ENCODE results near the gene RPRML. TPM values are rescaled to one million over a fixed set of nuclear protein-coding genes. Genes with fewer than 3 reads are reported as not detected.
A peak's percentile ranks its signal among the peaks of the same experiment; 100 is the strongest.

RPRML gene
- total and polyA plus RNA-seq, 2 donors from 2014 or later, result not detected

- Histone ChIP-seq H3K27ac (ENCODE audit: low read depth in 2 of 2, low read length in 2 of 2) (no peak overlapping the region), H3K27me3 (ENCODE audit: control insufficient read depth, insufficient read depth, low read length) (no peaks in the 10 kb centered on the region), H3K4me3 (ENCODE audit: low read length in 3 of 3) (no peak overlapping the region), H3K9ac (ENCODE audit: low read length in 3 of 3) (no peak overlapping the region), H3K36me3 (ENCODE audit: control insufficient read depth in 2 of 3, insufficient read depth in 3 of 3, low read length in 3 of 3) (no peaks in the 10 kb centered on the region), H3K9me3 (ENCODE audit: control insufficient read depth in 2 of 3, insufficient read depth in 1 of 3, low read length in 3 of 3) (no peaks in the 10 kb centered on the region), H3K4me1 (ENCODE audit: control insufficient read depth in 2 of 3, insufficient read depth in 2 of 3, low read depth in 1 of 3, low read length in 3 of 3) (no peaks in the 10 kb centered on the region)
- intact Hi-C loops (cut with DNase I), result no loop called here
- FAIRE-seq, result no peak
- TF ChIP-seq CTCF (IDR thresholded peaks at IDR 0.05; ENCODE audit: borderline replicate concordance, extremely low read depth, insufficient read depth), result no peak
- DNase-seq, result peak in 1 of 5 donors; percentile 26
These were observed 10.7 kb downstream of the RPRML start for GRCh38 chr17:46968224-46968834.

- intact Hi-C loops (cut with DNase I), result no loop called here
- FAIRE-seq (no peak), DNase-seq (peak in 4 of 5 donors; percentile 18 to 60 (median 52))
- Histone ChIP-seq H3K27me3 (ENCODE audit: control insufficient read depth, insufficient read depth, low read length) (no peaks in the 10 kb centered on the region), H3K9me3 (ENCODE audit: control insufficient read depth in 2 of 3, insufficient read depth in 1 of 3, low read length in 3 of 3) (no peaks in the 10 kb centered on the region), H3K4me3 (ENCODE audit: low read length in 3 of 3) (no peak overlapping the region), H3K36me3 (ENCODE audit: control insufficient read depth in 2 of 3, insufficient read depth in 3 of 3, low read length in 3 of 3) (no peaks in the 10 kb centered on the region), H3K27ac (ENCODE audit: low read depth in 2 of 2, low read length in 2 of 2) (no peak overlapping the region), H3K4me1 (ENCODE audit: control insufficient read depth in 2 of 3, insufficient read depth in 2 of 3, low read depth in 1 of 3, low read length in 3 of 3) (no peaks in the 10 kb centered on the region), H3K9ac (ENCODE audit: low read length in 3 of 3) (no peak overlapping the region)
- TF ChIP-seq CTCF (IDR thresholded peaks at IDR 0.05; ENCODE audit: borderline replicate concordance, extremely low read depth, insufficient read depth), result no peak
These were observed 14.5 kb downstream of the RPRML start for GRCh38 chr17:46964315-46965265.

- TF ChIP-seq CTCF (IDR thresholded peaks at IDR 0.05; ENCODE audit: borderline replicate concordance, extremely low read depth, insufficient read depth), result no peak
- no peak for FAIRE-seq
These were observed 15.5 kb downstream of the RPRML start for GRCh38 chr17:46963571-46963970.

More at GRCh38 chr17:46963571-46963970, 15.5 kb downstream of the RPRML start:
- no peak for DNase-seq
- H3K4me1 ChIP-seq (ENCODE audit: control insufficient read depth in 2 of 3, insufficient read depth in 2 of 3, low read depth in 1 of 3, low read length in 3 of 3), result no peaks in the 10 kb centered on the region
- intact Hi-C loops (cut with DNase I), result no loop called here
- no peak overlapping the region for H3K9ac ChIP-seq (ENCODE audit: low read length in 3 of 3)
- no peaks in the 10 kb centered on the region for H3K9me3 ChIP-seq (ENCODE audit: control insufficient read depth in 2 of 3, insufficient read depth in 1 of 3, low read length in 3 of 3)
- H3K36me3 ChIP-seq (ENCODE audit: control insufficient read depth in 2 of 3, insufficient read depth in 3 of 3, low read length in 3 of 3), result no peaks in the 10 kb centered on the region
- no peak overlapping the region for H3K4me3 ChIP-seq (ENCODE audit: low read length in 3 of 3)
- no peaks in the 10 kb centered on the region for H3K27me3 ChIP-seq (ENCODE audit: control insufficient read depth, insufficient read depth, low read length)
- no peak overlapping the region for H3K27ac ChIP-seq (ENCODE audit: low read depth in 2 of 2, low read length in 2 of 2)

All from kidney (tissue), 14 donors.